Endothelial cell of umbilical vein (primary cell): ENCODE data around the gene METRN.

Source experiments
- JUN ChIP-seq: IDR thresholded peaks from 2 replicates; pipeline ENCODE4 v1.6.1; 2011; ENCODE audit warnings: borderline replicate concordance, low read depth; ENCODE audit not compliant: insufficient read length, insufficient read depth
- POLR2A ChIP-seq: IDR thresholded peaks from 2 replicates; pipeline ENCODE4 v1.6.1; 2012; ENCODE audit warnings: low read depth, mild to moderate bottlenecking, control low read depth, low read length
- TF ChIP-seq, protein P1 (sequence below), 2 donors: IDR thresholded peaks; 1 replicate in 1 of 2; 2 replicates in 1 of 2; pipeline ENCODE4 v1.5.1; 2011; ENCODE audit warnings: low read length in 2 of 2, mild to moderate bottlenecking in 2 of 2, moderate library complexity in 2 of 2, control low read depth in 1 of 2, inconsistent platforms in 1 of 2, low read depth in 1 of 2; ENCODE audit not compliant: insufficient read depth in 1 of 2; ENCODE audit errors: extremely low read depth in 1 of 2

DNA sequence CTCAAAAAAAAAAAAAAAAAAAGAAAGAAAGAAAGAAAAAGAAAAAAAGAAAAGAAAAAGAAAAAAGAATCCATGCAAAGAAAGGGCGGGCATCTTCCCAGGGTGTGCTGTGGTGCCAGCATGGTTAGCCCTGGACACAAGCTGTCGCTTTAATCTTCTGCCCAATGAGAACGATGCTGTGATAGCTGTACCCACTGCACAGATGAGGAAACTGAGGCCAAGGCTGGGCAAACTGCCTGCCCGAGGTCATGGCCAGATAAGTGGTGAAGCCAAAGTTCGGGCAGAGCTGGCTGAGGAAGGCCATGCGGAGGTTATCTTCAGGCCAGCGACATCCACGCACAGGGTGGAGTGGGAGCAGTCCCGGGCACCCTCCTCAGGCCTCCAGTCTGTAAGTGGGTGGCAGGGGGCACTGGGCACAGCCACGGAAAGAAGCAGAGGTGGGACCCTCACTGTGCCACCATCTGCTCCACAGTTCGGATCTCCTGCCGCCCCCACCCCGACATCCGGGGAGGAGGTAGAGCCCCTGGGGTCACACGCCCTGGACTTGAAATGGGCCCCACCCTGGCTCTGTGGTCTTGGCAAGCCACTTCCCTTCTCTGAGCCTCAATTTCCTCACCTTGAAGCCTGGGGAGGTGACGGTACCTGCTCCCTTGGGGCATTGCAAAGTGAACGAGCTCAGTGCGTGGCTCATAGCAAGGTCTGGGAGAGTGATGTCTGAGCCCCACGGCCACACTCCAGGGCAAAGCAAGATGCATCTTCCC, 15.8 kb upstream of the METRN start:
- TF ChIP-seq, protein P1, sequence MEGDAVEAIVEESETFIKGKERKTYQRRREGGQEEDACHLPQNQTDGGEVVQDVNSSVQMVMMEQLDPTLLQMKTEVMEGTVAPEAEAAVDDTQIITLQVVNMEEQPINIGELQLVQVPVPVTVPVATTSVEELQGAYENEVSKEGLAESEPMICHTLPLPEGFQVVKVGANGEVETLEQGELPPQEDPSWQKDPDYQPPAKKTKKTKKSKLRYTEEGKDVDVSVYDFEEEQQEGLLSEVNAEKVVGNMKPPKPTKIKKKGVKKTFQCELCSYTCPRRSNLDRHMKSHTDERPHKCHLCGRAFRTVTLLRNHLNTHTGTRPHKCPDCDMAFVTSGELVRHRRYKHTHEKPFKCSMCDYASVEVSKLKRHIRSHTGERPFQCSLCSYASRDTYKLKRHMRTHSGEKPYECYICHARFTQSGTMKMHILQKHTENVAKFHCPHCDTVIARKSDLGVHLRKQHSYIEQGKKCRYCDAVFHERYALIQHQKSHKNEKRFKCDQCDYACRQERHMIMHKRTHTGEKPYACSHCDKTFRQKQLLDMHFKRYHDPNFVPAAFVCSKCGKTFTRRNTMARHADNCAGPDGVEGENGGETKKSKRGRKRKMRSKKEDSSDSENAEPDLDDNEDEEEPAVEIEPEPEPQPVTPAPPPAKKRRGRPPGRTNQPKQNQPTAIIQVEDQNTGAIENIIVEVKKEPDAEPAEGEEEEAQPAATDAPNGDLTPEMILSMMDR (IDR thresholded peaks at IDR 0.05; ENCODE audit: extremely low read depth in 1 of 2, insufficient read depth in 1 of 2, low read depth in 1 of 2, low read length in 2 of 2), result no peak
- TF ChIP-seq JUN (no peak), POLR2A (no peak)
